Panc1 (cell line): ENCODE data around the gene C2orf42. TPM values are rescaled to one million over a fixed set of nuclear protein-coding genes. Genes with fewer than 3 reads are reported as not detected.
"Not testable (repeated sequence)": the region's sequence is repeated elsewhere in the genome, so short reads cannot be mapped to it uniquely, and the experiment has no call there.

Experiments used
- ATAC-seq: fragments of 200-7000 bp; cut with Tn5 transposase; 2 replicates; pipeline ENCODE4 v1.9.1; 2020; ENCODE audit warnings: mild to moderate bottlenecking, moderate library complexity
- BruUV-seq: library from RNA; stranded (reverse); fragments of 400-500 nt; replicated peaks from 2 replicates; lab custom pipeline; 2021; lab: Mats Ljungman, UMichigan
- CTCF ChIA-PET: fragments of 300-600 bp; sonication (Branson Sonifier 250); formaldehyde crosslinking; loops from one replicate; lab custom pipeline; 2022; ENCODE audit warnings: antibody characterized with exemption; lab: Charles Lee
- POLR2A ChIA-PET: fragments of 300-600 bp; sonication (Branson Sonifier 250); formaldehyde crosslinking; loops from one replicate; lab custom pipeline; 2022; ENCODE audit warnings: antibody characterized with exemption; lab: Charles Lee
- DNase-seq: peaks from one replicate; pipeline ENCODE4 v3.0.0-alpha.2; 2010; ENCODE audit warnings: low read depth, low spot score
- H3K27ac ChIP-seq: 2 replicates; pipeline ENCODE4 v1.5.1; 2011; ENCODE audit warnings: mild to moderate bottlenecking, low read length, inconsistent platforms
- H3K27me3 ChIP-seq: fragments of 200-500 bp; sonication (Bioruptor generic); 2 replicates; pipeline ENCODE4 v1.6.0; 2014; ENCODE audit warnings: low read length, inconsistent platforms; ENCODE audit not compliant: control insufficient read depth, insufficient read depth
- H3K36me3 ChIP-seq: fragments of 200-500 bp; sonication (Bioruptor generic); 2 replicates; pipeline ENCODE4 v1.5.1; 2014; ENCODE audit warnings: inconsistent platforms, mild to moderate bottlenecking, low read length, moderate library complexity; ENCODE audit not compliant: control insufficient read depth, insufficient read depth
- H3K4me1 ChIP-seq: 2 replicates; pipeline ENCODE4 v1.5.1; 2011; ENCODE audit warnings: inconsistent platforms, mild to moderate bottlenecking, low read length, moderate library complexity; ENCODE audit not compliant: control insufficient read depth, insufficient read depth
- H3K4me3 ChIP-seq, 2 experiments: 2 replicates each; pipeline ENCODE4 v1.5.1; 2011 to 2012; ENCODE audit warnings: low read depth in 2 of 2, low read length in 2 of 2, mild to moderate bottlenecking in 2 of 2, inconsistent platforms in 1 of 2, moderate library complexity in 1 of 2
- H3K9me3 ChIP-seq: fragments of 200-500 bp; sonication (Bioruptor generic); 2 replicates; pipeline ENCODE4 v1.5.1; 2014; ENCODE audit warnings: low read depth, mild to moderate bottlenecking, inconsistent platforms, low read length, moderate library complexity; ENCODE audit not compliant: control insufficient read depth, insufficient read depth
- CTCF ChIP-seq: fragments of 450-650 bp; IDR thresholded peaks from 2 replicates; pipeline ENCODE4 v1.5.1; 2017; ENCODE audit warnings: mild to moderate bottlenecking
- POLR2AphosphoS5 ChIP-seq: IDR thresholded peaks from 2 replicates; pipeline ENCODE4 v1.6.1; 2012; ENCODE audit warnings: mild to moderate bottlenecking, low read depth, low read length, moderate library complexity
- REST ChIP-seq, 2 experiments: IDR thresholded peaks; 2 replicates each; pipeline ENCODE4 v1.6.1; 2011 to 2012; ENCODE audit warnings: low read depth in 2 of 2, control low read depth in 1 of 2, low read length in 1 of 2, mild to moderate bottlenecking in 1 of 2, moderate library complexity in 1 of 2; ENCODE audit not compliant: insufficient read depth in 1 of 2
- SIN3A ChIP-seq: IDR thresholded peaks from 2 replicates; pipeline ENCODE4 v1.6.1; 2012; ENCODE audit warnings: low read depth, mild to moderate bottlenecking, low read length, moderate library complexity, borderline replicate concordance; ENCODE audit not compliant: insufficient read depth
- TCF7L2 ChIP-seq: IDR thresholded peaks from 2 replicates; pipeline ENCODE4 v1.6.1; 2011; ENCODE audit warnings: mild to moderate bottlenecking, low read depth, low read length, inconsistent platforms
- in situ Hi-C: cut with HindIII; loops from 2 replicates; pipeline ENCODE4 v1.10.0; 2016; ENCODE audit warnings: low sequenced_read_pairs, low pct_unique_long_range_greater_than_20kb
- intact Hi-C: fragments of 100-400 bp; cut with micrococcal nuclease; formaldehyde crosslinking; loops from one replicate; pipeline ENCODE4 v1.10.0; 2022; ENCODE audit not compliant: unreplicated experiment
- total RNA-seq: library from RNA; stranded (reverse); gene quantifications from one replicate; pipeline ENCODE4 v1.2.1, GENCODE V29; 2021; ENCODE audit not compliant: unreplicated experiment

C2orf42 gene
- total RNA-seq, 1 experiment from 2014 or later = 15.4 TPM

- H3K27me3 ChIP-seq = no peaks in the 10 kb centered on the region
- TF ChIP-seq POLR2AphosphoS5 (no peak), TCF7L2 (no peak), SIN3A (no peak), REST (IDR thresholded peaks at IDR 0.05; ENCODE audit: insufficient read depth in 1 of 2, low read depth in 2 of 2, low read length in 1 of 2) (no peak), CTCF (no peak)
- POLR2A ChIA-PET = no interaction called here
- H3K4me1 ChIP-seq = no peaks in the 10 kb centered on the region
- DNase-seq (no peak), ATAC-seq (no peak)
- H3K36me3 ChIP-seq = no peaks in the 10 kb centered on the region
- in situ Hi-C loops (no loop called here), intact Hi-C loops (no loop called here)
- no peak overlapping the region for H3K4me3 ChIP-seq
- no peak overlapping the region for H3K27ac ChIP-seq
- CTCF ChIA-PET = interaction anchor here (0.6 kb wide), 1 partner anchor 25 kb away, joined by 3 read pairs; no protein-coding TSS in a partner anchor
- no peaks in the 10 kb centered on the region for H3K9me3 ChIP-seq
- BruUV-seq = TSS peak; percentile 79
Measured at GRCh38 chr2:70188460-70188859, 2.4 kb downstream of the C2orf42 start.

- H3K4me3 ChIP-seq, H3K9me3 ChIP-seq, H3K27ac ChIP-seq, H3K27me3 ChIP-seq, H3K4me1 ChIP-seq, CTCF ChIA-PET, DNase-seq, ATAC-seq, intact Hi-C loops, BruUV-seq, H3K36me3 ChIP-seq, in situ Hi-C loops: not testable (repeated sequence)
- POLR2A ChIA-PET = interaction anchor here (0.6 kb wide), 2 partner anchors 113 to 248 kb away, joined by 4 to 11 read pairs; no protein-coding TSS in a partner anchor
Measured at GRCh38 chr2:70187170-70187569, 3.6 kb downstream of the C2orf42 start.

- H3K9me3 ChIP-seq = no peaks in the 10 kb centered on the region
- no peaks in the 10 kb centered on the region for H3K27me3 ChIP-seq
- H3K27ac ChIP-seq = no peak overlapping the region
- intact Hi-C loops (no loop called here), in situ Hi-C loops (no loop called here)
- no peaks in the 10 kb centered on the region for H3K4me1 ChIP-seq
- BruUV-seq = no TSS peak
- peaks cover 5% of the 10 kb centered on the region; the same call in 1 of the 2 replicates for H3K36me3 ChIP-seq
- DNase-seq (no peak), ATAC-seq (no peak)
- POLR2A ChIA-PET = no interaction called here
- no peak overlapping the region for H3K4me3 ChIP-seq
- TF ChIP-seq REST (IDR thresholded peaks at IDR 0.05; ENCODE audit: insufficient read depth in 1 of 2, low read depth in 2 of 2, low read length in 1 of 2) (no peak), SIN3A (no peak), CTCF (no peak), POLR2AphosphoS5 (no peak), TCF7L2 (no peak)
- CTCF ChIA-PET = no interaction called here
Measured at GRCh38 chr2:70182689-70183088, 8.1 kb downstream of the C2orf42 start.
